Measurements from ENCODE around the gene MMP28.
A peak's percentile ranks its signal among the peaks of the same experiment; 100 is the strongest.
"Not testable (repeated sequence)": the region's sequence is repeated elsewhere in the genome, so short reads cannot be mapped to it uniquely, and the experiment has no call there.

Gene MMP28

GRCh38 chr17:35766489-35766877 lies 29.0 kb downstream of the MMP28 start:
- no peak for DNase-seq (ENCODE audit: low read depth)

DNA sequence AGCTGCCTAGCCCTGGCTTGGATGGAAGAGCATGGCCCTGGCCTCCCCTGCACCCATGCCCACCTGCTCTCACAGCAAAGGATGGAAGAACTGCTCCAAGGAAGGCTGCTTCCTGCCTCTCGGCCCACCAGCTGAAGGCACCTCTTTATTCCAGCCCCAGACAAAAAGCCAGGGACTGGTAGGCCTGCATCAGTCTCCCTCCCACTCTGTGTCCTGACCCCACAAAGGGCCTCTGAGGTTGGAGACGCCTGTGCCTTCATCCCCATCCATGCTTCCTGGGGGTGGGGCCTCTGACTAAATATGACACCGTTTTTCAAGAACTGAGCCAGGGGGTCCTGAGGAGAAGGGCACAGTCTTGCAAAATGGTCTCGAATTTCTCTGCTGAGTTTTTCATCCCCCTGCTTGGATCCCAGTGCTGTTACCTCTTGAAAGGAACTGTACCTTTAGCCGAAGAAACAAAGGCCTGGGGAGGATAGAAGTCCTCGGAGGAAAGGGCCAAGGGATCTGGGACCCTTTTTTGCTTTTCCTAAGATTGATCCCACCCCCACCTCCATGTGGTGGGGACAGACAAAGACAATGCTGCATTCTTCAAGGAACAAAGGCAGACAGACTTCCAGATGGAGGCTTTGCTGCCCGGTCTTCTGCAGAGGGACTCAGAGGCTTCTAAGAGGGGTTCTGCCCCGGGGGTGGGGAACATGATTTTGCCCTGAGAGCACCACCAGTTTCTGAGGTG lies 29.5 kb downstream of the MMP28 start:
- no peak for DNase-seq (ENCODE audit: low read depth)

GRCh38 chr17:35765086-35765710 lies 30.2 kb downstream of the MMP28 start:
- DNase-seq (ENCODE audit: low read depth) = no peak

DNA sequence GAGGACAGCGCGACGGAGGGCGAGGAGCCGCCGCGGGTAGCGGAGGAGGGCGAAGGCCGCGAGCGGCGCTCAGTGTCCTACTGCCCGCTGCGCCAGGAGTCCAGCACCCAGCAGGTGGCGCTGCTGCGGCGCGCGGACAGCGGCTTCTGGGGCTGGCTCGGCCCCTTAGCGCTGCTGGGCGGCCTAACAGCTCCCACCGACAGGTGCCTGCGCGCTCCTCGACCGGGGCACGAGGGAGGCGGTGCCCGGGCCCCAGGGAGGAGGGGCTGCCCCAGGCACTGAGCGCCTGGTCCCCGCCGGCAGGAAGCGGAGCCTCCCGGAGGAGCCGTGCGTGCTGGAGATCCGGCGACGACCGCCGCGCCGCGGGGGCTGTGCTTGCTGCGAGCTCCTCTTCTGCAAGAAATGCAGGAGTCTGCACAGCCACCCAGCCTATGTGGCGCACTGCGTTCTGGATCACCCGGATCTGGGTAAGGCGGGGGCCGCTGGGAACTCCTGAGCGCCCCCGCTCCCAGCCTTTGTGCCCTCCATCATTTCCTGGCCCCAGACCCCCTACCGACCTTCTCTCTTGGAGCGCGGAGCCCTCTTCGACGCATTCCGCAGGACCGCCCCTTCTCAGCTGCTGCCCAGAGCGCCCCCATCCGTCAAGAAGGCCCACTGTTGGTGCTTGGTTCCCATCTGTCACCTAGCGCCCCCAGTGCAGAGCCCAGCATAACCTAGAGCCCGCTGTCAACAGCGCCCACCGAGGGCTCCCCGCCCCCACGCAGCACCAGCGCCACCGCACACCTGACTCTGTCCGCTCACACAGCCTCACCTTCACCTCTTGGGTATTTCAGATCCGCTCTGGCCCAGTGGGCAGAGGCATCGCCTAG lies 31.1 kb downstream of the MMP28 start:
- no peak for DNase-seq (ENCODE audit: low read depth)

DNA sequence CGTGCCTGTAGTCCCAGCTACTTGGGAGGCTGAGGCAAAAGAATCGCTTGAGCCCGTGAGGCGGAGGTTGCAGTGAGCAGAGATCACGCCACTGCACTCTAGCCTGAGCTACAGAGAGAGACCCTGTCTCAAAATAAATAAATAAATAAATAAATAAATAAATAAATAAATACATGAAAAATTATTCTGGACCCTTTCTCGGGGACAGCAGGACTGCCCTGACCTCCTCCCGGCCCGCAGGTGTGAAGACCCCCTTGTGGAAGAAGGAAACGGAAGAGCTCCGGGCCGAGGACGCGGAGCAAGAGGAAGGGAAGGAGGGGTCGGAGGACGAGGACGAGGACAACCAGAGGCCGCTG lies 31.7 kb downstream of the MMP28 start:
- no peak for DNase-seq (ENCODE audit: low read depth)

DNA sequence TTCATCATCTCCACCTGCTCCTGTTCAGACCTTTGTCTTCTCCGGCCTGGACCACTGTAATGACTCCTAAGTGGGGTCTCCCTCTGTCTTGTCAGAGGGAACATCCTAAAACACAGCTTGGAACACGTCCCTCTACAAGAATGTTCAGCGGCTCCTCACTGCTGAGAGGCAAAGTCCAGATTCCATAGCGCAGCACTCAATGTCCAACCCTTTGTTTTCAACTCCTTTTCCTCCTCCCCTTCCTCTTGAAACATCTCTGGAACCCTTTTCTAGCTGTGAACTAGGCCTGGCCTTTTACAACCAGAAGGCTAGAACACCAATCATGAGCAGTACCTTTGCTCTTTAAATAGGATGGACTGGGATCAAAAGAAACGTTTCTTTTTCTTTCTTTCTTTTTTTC lies 33.8 kb downstream of the MMP28 start:
- DNase-seq (ENCODE audit: low read depth) = no peak

DNA sequence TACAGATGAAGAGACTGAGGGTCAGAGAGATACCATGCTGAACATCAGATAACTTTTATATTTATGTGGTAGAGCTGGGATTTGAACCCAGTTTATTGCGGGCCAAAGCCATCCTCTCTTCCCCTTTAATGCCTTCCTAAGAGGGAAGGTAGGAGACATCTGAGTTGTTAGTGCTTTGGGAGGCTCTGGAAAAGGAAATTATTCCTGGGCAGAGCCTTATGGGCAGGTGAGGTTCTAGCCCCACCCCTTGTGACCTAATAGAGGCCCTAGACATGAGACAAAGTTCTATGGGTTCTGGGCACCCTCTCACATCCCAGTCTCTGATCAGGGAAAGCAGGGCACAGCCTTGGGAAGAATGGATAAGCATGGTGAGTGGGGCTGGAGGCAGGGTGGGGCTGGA lies 34.9 kb downstream of the MMP28 start, which contains the start of gene C17orf50:
C17orf50 (plus strand) TSS at position 301 of the 400 bp plus-strand sequence; CDS start at position 356, 55 bp downstream.
- DNase-seq (ENCODE audit: low read depth) = no peak

DNA sequence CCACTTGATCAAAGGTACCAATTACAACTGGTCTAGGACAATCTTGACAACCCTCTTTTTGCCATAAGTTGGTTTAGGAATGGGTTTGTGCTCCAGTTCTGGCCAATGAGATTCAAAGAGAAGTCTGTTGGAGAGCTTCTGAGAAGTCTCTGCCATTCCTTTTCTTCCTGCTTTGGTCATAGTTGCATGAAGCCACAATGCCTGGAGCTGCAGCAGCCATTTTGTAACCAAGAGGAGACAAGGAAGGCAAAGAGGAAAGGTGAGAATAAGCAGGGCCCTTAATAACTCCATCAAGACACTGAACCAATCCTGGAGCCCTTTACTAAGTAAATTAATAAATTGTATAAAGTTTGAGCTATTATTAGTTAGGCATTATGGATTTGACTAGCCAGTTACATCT lies 38.2 kb downstream of the MMP28 start:
- no peak for DNase-seq (ENCODE audit: low read depth)

- no peak for DNase-seq (ENCODE audit: low read depth)
These were observed 42.3 kb downstream of the MMP28 start, which contains the start of gene GAS2L2 for GRCh38 chr17:35752945-35753764. GAS2L2 (minus strand) TSS chr17:35753239; CDS start chr17:35752850, 389 bp downstream.

- no peak for DNase-seq (ENCODE audit: low read depth)
These were observed 43.0 kb downstream of the MMP28 start for GRCh38 chr17:35752471-35752870.

GRCh38 chr17:35751541-35751940 lies 43.9 kb downstream of the MMP28 start:
- DNase-seq (ENCODE audit: low read depth) = not testable (repeated sequence)

DNA sequence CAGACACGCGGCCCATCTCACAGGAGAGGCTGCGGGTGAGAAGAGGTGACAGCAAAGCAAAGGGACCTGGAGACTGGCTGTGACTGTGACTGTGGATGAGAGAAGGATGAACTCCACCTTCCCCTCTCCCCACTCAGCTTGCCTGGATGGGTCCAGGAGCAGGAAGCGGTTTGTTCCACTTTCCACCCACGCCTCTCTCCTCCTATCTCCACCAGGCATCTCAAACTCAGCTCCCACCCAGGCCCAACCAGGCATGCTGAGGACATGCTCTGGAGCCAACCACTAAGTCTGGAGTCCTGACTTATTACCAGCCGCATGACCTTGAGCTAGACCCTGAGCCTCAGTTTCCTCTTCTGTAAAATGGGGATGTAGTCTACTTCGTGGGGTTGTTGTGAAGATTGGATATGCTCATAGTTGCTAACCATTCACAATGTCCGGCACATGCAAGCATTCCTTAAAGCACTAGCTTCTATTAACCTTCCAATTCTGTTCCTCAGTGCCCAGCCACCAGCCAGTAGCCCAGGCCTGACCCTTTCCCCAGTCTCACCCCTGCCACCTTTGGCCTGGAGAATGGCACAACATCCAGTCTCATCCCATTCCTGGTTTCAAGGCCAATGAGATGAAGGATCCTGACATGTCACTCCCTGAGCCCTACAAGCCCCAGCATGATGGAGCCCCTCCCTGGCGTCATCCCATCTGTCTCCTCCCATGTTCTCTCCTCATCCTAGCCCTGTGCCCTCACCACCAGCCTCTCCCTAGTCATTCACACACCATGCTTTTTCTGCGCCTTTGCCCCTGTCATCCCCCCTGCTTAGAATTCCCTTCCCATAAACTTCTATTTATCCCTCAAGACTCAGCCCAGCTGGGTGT lies 44.7 kb downstream of the MMP28 start:
- no peak for DNase-seq (ENCODE audit: low read depth)

- DNase-seq (ENCODE audit: low read depth) = no peak
These were observed 45.7 kb downstream of the MMP28 start for GRCh38 chr17:35749560-35750412.

DNA sequence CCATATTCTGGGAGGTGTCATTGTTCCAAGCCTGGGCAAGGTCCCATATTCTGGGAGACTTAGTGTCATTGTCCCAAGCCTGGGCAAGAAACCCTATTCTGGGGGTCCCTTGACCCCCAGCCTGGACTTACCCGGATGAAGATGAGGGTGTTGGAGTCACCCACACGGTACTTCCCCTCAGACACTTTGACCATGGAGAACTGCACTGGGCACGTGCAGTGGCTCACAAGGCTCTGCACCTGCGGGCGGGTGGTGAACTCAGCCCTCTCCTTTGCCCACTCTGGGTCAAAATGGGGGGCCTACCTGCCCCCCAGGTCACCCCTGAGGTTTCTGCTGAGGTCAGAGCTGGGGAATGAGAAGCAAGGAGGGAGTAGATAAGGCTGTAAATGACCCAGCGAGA lies 46.5 kb downstream of the MMP28 start:
- DNase-seq (ENCODE audit: low read depth) = no peak

DNA sequence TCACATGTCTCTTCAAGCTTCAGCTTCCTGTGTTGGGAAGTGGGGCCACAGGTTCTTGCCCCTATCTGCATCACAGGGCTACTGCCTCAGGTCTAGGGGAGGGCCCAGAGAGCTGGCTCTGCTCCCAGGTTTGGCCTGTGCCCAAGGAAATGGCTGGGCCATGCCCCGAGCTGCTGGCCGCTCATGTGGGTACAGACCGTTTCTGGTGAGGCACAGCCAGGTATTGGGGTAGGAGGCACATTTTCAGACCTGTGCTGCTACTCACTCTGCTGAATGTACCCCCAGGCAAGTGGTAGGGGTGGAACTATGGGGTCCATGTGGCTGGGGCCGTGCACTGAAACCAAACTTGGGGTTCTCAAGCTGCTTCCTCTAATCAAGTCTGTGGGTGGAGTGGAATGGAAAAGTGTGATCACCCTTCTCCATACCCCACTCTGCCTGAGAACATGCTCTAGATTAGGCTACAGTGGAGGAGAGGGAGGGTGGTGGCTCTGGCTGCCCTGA lies 47.0 kb downstream of the MMP28 start:
- DNase-seq (ENCODE audit: low read depth) = no peak

DNA sequence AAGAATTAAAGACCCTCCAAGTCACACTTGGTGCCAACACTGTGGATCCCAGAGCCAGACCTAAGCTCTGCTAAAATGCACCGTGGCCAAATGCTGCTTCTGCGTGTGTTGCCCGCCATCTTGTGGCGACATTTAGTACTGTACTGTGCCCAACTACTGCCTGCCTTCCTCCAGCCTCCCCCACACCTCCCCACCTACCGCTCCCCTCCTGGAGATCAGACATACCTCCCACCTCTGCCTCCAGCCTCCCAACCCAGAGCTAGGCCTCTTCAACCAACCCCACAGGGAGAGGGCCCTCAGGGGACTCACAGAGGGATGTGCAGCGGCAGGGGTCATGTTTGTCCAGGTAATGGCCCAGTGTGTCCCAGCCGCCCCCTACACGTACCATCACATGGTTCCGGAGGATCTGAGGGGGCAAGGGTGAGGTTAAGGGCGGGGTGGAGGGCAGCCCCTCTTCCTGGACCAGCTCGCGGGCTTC lies 47.9 kb downstream of the MMP28 start:
- peak; percentile 16 for DNase-seq (ENCODE audit: low read depth)

GRCh38 chr17:35745749-35746320 lies 49.6 kb downstream of the MMP28 start:
- DNase-seq (ENCODE audit: low read depth) = no peak

DNA sequence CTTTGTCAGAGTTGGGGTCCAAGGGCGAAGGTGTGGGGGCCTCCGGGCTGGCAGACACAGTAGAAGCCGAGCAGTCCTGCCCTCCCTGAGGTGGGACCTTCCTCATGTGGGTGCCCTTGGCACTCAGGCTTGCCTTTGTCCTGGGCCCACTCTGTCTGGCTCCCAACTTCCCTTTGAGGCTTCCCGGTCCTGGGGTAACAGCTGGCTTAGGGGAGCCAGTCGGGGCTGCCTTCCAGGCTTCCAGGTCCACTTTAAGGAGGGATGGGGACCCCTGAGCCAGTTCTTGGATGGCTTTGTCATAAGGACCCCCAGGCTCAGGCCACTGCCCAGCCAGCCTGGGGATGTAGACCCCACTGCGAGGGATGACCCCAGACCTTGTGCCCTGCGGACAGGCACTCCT lies 50.2 kb downstream of the MMP28 start:
- no peak for DNase-seq (ENCODE audit: low read depth)

DNA sequence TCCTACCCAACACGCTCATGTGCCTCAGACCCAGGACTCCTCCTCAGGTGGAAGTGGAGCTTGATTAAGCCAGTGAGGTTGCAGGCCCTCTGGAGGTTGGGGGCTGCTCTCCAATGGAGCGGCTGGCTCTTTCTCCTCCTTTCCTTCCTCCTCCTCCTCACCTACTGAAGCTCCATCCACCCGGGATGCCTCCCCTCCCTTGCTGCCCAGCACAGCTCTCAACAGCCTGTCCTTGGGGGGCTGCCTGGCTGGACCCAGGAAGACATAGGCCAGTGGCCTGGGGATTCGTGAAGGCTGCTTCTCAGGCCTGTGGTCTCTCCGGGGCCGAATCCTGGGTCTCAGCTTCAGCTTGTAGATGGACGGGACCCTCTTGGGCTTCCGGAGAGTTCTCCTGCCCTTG lies 50.6 kb downstream of the MMP28 start:
- DNase-seq (ENCODE audit: low read depth) = no peak

Measured in GM04503 (cell line).